OCI-LY7 (cell line): ENCODE measurements around the gene INHBB.

Experiments
- CTCF ChIP-seq: fragments of 200-600 bp; sonication (generic); conservative IDR thresholded peaks from 2 replicates; pipeline ENCODE4 v1.5.1; 2014; ENCODE audit warnings: mild to moderate bottlenecking, antibody characterized with exemption, low read length, moderate library complexity, mixed read lengths
- EZH2phosphoT487 ChIP-seq: fragments of 200-600 bp; sonication (generic); IDR thresholded peaks from 2 replicates; pipeline ENCODE4 v1.6.1; 2018; ENCODE audit warnings: low read depth, borderline replicate concordance, mild to moderate bottlenecking, mixed run types, antibody characterized with exemption, low read length, moderate library complexity, mixed read lengths

GRCh38 chr2:120378605-120379004, 32.7 kb downstream of the INHBB start:
- TF ChIP-seq CTCF (no peak), EZH2phosphoT487 (no peak)
